ENCODE measurements around the gene GPX2.

The GPX2 gene

DNA sequence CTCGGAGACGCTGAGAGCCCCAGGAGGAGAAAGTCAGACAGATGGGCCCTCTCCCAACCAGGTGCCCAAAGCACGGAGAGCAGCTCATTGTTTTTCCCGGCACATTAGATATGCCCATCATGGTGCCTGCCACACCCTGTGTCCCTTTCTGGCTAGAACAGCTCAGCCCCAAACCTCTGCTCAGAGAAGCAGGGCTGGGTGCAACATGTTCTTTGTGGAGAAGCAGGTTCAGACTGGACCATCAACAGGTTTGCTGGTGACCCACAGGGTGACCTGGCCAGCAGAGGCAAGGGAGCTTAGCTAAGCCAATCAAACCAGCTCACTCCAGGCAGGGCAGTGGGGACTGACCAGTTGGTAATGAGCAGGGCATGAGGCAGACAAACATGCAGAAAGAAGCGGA lies 16.2 kb upstream of the GPX2 start:
- DNase-seq (ENCODE audit: low read depth) = no peak

- DNase-seq (ENCODE audit: low read depth) = no peak
Observed at GRCh38 chr14:64958201-64958600, 15.7 kb upstream of the GPX2 start.

DNA sequence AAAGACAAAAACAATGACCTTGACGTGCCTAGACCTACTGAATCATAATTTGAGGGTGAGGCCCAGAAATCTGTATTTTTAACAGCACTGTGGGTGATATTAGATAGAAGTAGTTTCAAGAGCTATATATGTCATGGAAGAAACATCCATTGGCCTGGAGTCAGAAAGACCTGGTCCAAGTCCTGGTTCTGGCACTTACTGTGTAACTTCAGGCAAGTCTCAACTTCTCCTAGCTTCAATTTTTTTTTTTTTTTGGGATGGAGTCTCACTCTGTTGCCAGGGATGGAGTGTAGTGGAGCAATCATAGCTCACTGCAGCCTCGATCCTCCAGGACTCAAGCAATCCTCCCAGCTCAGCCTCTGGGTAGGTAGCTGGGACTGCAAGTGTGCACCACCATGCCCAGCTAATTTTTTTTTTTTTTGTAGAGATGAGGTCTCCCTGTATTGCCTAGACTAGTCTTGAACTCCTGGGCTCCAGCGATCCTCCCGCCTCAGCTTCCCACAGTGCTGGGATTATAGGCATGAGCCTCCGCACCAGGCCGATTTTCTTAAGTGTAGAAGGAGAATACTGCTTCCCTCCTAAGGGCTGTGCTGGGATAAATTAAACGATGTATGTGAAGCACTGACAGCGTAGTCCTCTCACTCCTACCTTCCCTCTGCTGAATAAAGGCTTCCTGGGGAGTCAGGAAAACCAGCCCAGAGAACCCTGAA lies 14.3 kb upstream of the GPX2 start:
- DNase-seq (ENCODE audit: low read depth) = no peak

DNA sequence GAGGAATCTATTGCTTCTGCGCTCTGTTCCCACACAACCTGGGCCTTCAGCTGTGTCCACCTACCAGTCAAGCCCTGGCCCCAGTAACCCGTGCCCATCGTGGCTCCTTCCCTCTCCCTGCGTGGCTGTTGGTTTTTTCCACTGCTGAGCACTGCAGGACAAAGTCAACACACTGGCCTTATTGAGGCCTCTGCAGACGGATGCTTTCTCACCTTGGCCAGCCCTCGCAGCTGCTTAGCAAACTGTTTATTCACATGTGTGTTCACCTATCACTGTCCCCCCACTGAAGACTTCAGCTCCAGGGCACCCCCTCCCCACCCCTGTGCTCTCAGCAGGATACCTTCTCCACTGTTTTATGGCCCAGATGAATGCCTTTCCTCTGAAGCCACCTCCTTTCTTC lies 12.8 kb upstream of the GPX2 start:
- DNase-seq (ENCODE audit: low read depth) = no peak

DNA sequence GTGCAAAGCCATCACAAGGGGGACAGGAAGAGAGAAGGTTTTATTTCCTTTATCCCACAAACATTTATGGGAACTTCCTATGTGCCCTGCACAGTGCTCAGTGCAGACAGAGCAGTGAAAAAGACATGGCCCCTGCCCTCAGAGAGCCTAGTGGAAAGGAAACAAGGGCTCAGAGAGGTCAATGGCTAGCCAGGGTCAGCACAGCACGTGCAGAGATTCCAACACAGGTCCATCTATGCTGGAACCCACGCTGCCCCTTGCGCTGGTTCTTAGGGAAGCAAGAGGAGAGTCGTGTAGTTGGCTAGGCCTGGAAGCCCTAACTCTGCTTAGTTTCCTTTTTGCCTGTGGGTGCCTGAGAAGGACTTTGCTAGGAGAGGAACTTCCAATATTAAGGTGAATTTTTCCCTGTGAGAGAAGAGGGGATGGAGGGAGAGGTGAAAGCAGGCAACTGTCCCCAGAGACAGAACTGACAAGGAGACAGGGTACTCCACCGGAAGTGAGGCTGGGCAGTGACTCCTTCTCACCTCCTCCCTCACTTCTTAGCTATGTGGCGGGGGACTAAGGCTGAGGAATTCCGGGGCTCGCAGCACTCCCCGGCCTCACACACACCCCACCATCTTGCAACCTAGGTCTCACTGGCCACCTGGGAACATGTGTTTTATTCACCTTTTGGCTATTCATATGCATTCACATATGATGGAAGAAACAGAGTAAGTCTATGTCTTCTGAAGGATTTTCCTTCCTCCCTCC lies 12.1 kb upstream of the GPX2 start:
- no peak for DNase-seq (ENCODE audit: low read depth)

DNA sequence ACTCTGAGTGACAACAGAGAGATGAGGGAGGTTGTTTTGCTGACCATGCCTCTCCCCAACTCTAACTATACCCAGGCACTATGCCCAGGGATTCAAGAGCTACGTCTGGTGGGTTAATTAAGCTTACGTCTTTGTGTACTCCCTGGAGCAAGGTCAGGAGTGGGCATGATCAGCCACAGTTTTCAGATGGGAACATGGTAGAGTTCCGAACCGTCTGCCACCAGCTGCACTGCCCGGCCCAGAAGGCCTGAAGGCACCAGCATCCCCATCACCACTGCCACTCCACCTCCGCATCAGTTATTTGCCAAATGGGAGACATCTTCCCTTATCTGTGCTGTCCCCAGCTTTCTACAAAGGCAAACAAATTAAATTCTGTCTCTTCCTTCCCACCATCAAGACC lies 11.1 kb upstream of the GPX2 start:
- DNase-seq (ENCODE audit: low read depth) = no peak

- no peak for DNase-seq (ENCODE audit: low read depth)
Observed at GRCh38 chr14:64953310-64953654, 10.7 kb upstream of the GPX2 start.

DNA sequence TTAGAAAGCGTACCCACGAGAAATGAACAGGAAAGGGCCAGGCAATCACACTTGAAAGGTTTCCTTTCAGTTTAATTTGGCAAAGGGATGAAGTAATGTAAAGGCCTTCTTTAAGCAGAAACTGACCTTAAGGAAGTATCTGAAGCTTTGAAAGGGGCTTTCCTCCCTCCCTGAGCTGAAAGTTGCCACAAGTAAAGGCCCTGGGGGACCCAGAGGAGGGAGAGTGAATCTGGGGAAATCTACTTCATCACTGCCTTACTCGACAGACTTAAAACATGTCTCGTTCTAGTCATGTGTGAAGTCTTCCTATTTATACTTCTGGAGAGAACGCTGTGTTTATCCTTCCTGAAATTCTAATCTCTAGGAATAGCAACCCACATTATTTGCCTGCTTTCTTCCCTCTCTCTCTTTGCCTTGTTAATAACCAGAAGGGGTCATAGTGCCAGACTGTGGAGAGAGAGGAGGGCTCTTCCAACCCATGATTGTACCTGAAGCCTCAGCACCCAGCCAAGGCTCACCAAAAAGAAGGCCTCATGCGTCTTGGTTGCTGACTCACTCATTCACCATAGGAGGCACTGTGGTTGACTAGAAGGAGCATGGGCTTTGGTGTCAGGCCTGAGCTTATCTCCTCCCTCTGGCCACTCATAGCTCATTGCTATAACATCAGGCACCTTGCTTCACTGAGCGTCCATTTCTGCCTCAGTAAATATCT lies 10.2 kb upstream of the GPX2 start:
- no peak for DNase-seq (ENCODE audit: low read depth)

- DNase-seq (ENCODE audit: low read depth) = no peak
Observed at GRCh38 chr14:64951724-64952123, 9.2 kb upstream of the GPX2 start.

DNA sequence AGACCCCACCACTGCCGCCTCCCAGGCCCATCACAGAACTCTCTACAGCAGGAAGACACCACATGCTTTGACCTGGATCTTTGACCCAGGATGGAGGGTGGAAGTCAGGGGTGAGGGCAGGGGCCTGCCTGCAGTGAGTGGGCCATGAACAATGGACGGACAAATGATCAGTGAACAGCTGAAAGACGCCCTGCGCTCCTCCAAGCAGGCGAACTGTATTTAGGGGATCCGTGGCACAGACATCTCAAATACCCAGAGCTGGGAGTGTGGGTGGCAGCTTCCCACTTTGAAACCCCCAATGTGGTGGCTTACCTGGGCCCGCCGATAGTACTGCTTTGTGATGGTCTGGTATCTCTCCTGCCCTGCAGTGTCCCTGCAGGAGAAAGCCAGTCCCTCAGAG lies 8.7 kb upstream of the GPX2 start:
- DNase-seq (ENCODE audit: low read depth) = no peak

DNA sequence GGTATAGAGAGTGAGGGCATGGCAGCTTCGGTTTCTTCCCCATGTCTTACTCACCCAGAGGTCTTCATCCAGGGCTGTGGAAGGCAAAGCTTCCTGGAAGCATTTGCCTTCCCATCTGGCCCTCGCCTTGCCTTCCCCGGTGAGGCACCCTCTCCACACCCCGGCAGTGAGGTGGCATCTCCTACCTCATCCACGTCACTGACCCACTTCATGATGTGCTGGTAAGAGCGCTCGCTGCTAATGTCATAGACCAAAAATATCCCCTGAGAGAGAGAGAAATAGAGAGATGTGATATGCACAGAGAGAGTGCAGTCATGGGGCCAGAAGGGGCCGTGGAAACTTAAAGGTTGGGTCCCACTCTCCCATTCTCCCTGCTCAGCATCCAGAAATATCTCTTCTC lies 8.3 kb upstream of the GPX2 start:
- no peak for DNase-seq (ENCODE audit: low read depth)

DNA sequence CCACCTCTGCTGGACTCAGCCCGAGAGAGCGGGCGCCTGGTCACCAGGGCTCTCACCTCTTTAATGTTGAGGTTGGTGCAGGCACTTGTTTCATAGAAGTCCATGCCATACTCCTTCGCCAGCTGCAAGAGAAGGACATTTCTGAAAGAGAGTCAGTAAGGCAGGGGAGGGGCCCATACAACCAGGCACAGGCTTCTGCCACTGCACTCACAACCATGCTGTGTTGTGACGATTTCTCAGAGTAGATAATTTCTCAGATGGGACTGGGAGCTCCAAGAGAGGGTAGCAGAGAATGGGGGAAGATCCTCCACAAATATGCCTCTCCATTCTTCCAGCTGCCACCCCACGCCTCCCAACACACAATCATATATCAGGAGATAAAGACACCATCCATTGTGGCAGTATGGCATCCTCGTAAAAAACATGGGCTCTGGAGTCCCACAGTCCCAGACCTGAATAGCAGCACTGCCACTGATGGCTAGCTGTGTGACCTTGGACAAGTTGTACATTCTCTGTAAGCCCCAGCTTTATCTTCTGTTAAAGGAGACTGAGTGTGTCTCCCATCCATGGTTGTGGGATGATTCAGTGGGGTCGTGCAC lies 6.2 kb upstream of the GPX2 start:
- no peak for DNase-seq (ENCODE audit: low read depth)

DNA sequence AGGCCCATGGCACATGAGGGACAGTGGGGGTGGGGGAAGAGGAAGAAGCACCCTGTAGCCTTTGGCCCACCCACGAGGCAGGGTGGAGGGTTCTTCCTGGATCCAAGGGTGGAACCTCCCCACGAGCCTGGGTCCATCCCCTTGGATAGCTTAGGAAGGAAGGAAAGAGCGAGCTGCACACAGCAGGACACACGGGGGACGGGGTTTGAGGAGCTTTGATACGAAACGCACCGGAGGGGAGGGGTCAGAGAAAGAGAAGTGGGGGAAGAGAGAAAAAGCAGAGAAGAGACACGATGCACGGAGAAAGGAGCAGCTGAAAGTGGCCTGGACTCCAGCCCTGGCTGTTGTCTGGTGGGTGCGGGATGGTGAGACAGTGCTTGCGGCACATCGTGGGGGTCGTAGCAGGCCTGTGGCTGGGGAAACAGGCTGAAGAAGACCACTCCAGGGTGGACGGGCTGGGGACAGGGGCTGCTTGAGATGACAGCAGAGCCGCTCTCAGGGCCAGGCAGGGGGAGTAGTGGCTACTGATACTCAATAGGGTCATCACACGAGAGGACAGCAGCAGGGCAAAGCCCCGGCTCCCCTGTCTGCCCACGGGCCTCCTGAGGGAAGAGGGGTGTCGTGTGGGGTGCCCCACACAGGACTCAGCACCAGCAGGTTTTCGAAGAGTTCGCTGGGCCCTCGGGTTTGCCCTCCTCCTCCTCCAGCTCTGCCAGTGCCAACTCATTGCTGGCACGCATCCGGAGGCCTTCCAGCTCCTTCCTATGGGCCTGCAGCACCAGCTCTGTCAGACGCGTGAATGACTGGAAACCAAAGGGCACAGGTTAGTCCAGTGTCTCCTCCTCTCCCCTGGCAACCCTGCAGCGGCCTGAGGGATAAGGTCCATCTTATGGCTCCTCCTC lies 5.4 kb upstream of the GPX2 start:
- DNase-seq (ENCODE audit: low read depth) = no peak

DNA sequence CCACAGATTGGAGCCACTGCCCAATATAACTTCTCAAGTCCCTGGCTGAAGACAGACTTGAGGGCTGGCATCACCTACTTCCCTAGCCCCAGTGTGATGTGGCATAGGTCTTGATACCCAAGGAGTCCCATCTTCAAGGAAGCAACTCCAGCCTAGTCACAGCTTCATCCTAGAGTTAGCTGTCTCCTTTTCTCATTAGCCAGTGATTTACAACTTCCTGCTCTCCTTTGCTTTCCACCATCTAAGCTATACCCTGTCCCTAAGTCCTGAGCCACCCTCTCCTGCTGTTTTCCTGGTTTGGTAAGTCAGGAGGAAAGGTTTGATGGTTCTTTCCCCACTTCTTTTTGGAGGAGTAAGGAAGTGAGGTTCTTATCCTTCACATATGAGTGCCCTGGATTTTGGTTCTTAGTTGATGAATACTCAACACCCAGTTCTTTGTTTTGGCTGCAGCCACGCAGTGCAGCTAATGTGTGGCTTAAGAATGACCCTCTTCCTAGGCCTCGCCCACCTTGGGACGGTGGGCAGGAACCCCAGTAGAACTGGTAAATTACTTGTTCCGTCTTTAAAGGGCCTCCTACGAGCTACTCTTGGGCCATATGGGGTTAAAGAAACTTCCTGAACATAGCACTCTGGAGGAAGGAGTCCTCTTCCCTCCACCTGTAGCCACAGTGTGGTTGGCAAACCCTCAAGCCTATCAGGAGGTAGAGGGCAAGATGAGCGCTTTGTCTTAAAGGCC lies 3.9 kb upstream of the GPX2 start:
- no peak for DNase-seq (ENCODE audit: low read depth)

GRCh38 chr14:64945431-64946178 lies 3.1 kb upstream of the GPX2 start:
- no peak for DNase-seq (ENCODE audit: low read depth)

- no peak for DNase-seq (ENCODE audit: low read depth)
Observed at GRCh38 chr14:64944861-64945260, 2.3 kb upstream of the GPX2 start.

DNA sequence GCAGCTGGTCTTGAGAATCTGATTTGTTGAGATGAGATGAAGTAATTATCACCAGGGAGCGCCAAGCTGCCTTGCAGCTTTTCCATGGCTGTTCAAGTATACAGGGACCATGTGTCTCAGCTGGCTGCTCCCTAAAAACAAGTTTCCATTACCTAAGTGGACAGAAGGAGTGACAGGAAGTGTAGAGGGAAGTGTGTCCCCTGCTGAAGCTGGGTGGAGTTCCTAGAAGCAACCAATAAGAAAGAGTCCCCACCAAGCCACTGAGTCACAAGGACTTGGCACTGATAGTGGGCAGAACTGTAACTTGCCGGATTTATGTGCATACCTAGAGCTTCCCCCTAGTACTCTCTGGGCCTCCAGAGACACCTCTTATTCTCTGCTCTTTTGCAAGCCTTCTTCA lies 1.5 kb upstream of the GPX2 start:
- DNase-seq (ENCODE audit: low read depth) = no peak

DNA sequence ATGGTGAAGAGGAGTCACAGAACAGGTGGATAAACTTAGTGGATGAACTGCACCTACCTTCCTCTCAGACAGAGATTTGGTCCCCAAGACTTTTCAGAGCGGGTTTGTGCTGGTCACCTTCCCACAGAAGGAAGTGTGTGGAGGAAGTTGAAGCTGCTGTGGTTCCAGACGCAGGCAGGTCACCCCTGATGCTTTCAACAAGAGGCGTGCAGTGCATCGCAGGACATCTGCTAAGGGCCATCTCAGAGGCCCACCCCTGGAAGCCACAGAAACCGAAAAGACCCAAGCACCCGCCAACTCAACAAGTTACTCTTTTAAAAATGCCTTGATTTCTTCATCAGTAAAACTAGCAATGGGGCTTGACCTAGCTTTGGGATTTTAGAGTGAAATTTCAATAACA lies 1.0 kb upstream of the GPX2 start:
- DNase-seq (ENCODE audit: low read depth) = no peak

GRCh38 chr14:64940336-64940910 lies 2.1 kb downstream of the GPX2 start:
- DNase-seq (ENCODE audit: low read depth) = no peak

GRCh38 chr14:64939817-64940190 lies 2.7 kb downstream of the GPX2 start:
- DNase-seq (ENCODE audit: low read depth) = no peak
